PC-9 (cell line): ENCODE data around the gene IGF2R. TPM values are rescaled to one million over a fixed set of nuclear protein-coding genes. Genes with fewer than 3 reads are reported as not detected.

ENCODE experiments used
- BruUV-seq: library from RNA; stranded (reverse); fragments of 400-500 nt; replicated peaks from 2 replicates; lab custom pipeline; 2021; lab: Mats Ljungman, UMichigan
- CTCF ChIA-PET: fragments of 300-600 bp; sonication (Branson Sonifier 250); formaldehyde crosslinking; loops from one replicate; lab custom pipeline; 2022; ENCODE audit warnings: antibody characterized with exemption; lab: Charles Lee
- POLR2A ChIA-PET: fragments of 300-600 bp; sonication (Branson Sonifier 250); formaldehyde crosslinking; loops from one replicate; lab custom pipeline; 2022; ENCODE audit warnings: antibody characterized with exemption; ENCODE audit not compliant: unreplicated experiment; lab: Charles Lee
- DNase-seq, 2 experiments: peaks; one replicate each; pipeline versions ENCODE4 v3.0.0 to v3.0.0-alpha.2; 2015 to 2022; ENCODE audit warnings: mixed read lengths in 1 of 2
- H2AFZ ChIP-seq: fragments of 200-600 bp; sonication (generic); 2 replicates; pipeline ENCODE4 v1.8.1; 2017; ENCODE audit warnings: antibody characterized with exemption
- H3F3A ChIP-seq: fragments of 200-600 bp; sonication (generic); 2 replicates; pipeline ENCODE4 v1.8.1; 2017; ENCODE audit warnings: antibody characterized with exemption, mild to moderate bottlenecking, low read depth; ENCODE audit not compliant: insufficient read depth
- H3K27ac ChIP-seq: fragments of 200-600 bp; sonication (generic); 2 replicates; pipeline ENCODE4 v1.6.1; 2016; ENCODE audit warnings: mixed run types
- H3K27me3 ChIP-seq: fragments of 200-600 bp; sonication (generic); 2 replicates; pipeline ENCODE4 v1.6.1; 2016; ENCODE audit warnings: low read depth, mixed run types; ENCODE audit not compliant: insufficient read depth
- H3K36me3 ChIP-seq: fragments of 200-600 bp; sonication (generic); 2 replicates; pipeline ENCODE4 v1.6.1; 2016; ENCODE audit warnings: low read depth, mixed run types
- H3K4me1 ChIP-seq: fragments of 200-600 bp; sonication (generic); replicated peaks from 2 replicates; pipeline ENCODE4 v1.6.1; 2016; ENCODE audit warnings: mixed run types; ENCODE audit not compliant: insufficient read depth
- H3K4me2 ChIP-seq: fragments of 200-600 bp; sonication (generic); 2 replicates; pipeline ENCODE4 v1.6.1; 2017; ENCODE audit warnings: mixed run types
- H3K4me3 ChIP-seq: fragments of 200-600 bp; sonication (generic); 2 replicates; pipeline ENCODE4 v1.6.1; 2016; ENCODE audit warnings: mixed run types
- H3K79me2 ChIP-seq: fragments of 200-600 bp; sonication (generic); 2 replicates; pipeline ENCODE4 v1.6.1; 2017; ENCODE audit warnings: low read depth, mixed run types
- H3K9me2 ChIP-seq: fragments of 200-600 bp; sonication (generic); 2 replicates; pipeline ENCODE4 v1.8.1; 2017; ENCODE audit warnings: mild to moderate bottlenecking; ENCODE audit not compliant: insufficient read depth
- H3K9me3 ChIP-seq: fragments of 200-600 bp; sonication (generic); 2 replicates; pipeline ENCODE4 v1.8.1; 2016; ENCODE audit warnings: low read depth; ENCODE audit not compliant: insufficient read depth
- H4K20me1 ChIP-seq: fragments of 200-600 bp; sonication (generic); 2 replicates; pipeline ENCODE4 v1.8.1; 2017; ENCODE audit not compliant: insufficient read depth
- CTCF ChIP-seq: fragments of 200-600 bp; sonication (generic); conservative IDR thresholded peaks from 2 replicates; pipeline ENCODE4 v1.6.1; 2017; ENCODE audit warnings: mixed run types, antibody characterized with exemption, mild to moderate bottlenecking, moderate library complexity
- EZH2 ChIP-seq: fragments of 200-600 bp; sonication (generic); IDR thresholded peaks from 2 replicates; pipeline ENCODE4 v1.8.0; 2017; ENCODE audit warnings: antibody characterized with exemption, low read depth
- intact Hi-C: fragments of 100-400 bp; cut with micrococcal nuclease; formaldehyde crosslinking; loops from one replicate; pipeline ENCODE4 v1.10.0; 2022; ENCODE audit not compliant: unreplicated experiment
- total RNA-seq: library from RNA; stranded (reverse); gene quantifications from 2 replicates; pipeline ENCODE4 v1.2.3, GENCODE V29; 2021

The IGF2R gene
- total RNA-seq, 1 experiment from 2014 or later = 53.1 TPM

DNA sequence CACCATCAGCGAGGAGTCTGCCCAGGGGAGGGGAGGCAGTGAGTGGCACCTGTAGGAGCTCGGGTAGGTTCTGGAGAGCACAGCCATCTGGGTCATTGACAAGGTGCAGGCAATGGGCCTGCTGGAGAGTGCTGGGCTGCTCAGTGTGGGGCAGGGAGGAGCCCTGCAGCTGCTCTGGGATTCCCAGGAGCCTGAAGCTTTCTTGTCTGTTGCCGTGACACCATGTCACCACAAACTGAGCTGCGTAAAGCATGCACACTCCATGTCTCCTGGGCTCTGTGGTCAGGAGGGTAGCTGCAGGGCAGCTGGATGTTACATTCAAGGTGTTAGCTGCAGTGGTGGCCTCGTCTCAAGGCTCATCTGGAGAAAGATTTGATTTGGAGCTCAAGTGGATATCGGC is 148.3 kb downstream of the IGF2R start:
- intact Hi-C loops = no loop called here
- TF ChIP-seq EZH2 = no peak
- TF ChIP-seq CTCF = no peak
- Histone ChIP-seq H3K9me3 (no peaks in the 10 kb centered on the region), H3K27me3 (no peaks in the 10 kb centered on the region), H3K4me1 (no peaks in the 10 kb centered on the region), H2AFZ (no peak overlapping the region), H3K4me3 (no peak overlapping the region), H3K27ac (no peak overlapping the region), H3K79me2 (no peaks in the 10 kb centered on the region), H3K9me2 (no peaks in the 10 kb centered on the region), H3K4me2 (no peak overlapping the region), H3F3A (no peaks in the 10 kb centered on the region), H3K36me3 (no peaks in the 10 kb centered on the region), H4K20me1 (no peaks in the 10 kb centered on the region)
- BruUV-seq = no TSS peak
- CTCF ChIA-PET = no interaction called here
- no peak for DNase-seq
- POLR2A ChIA-PET = interaction anchor here (0.8 kb wide), 1 partner anchor 12 kb away, joined by 3 read pairs; no protein-coding TSS in a partner anchor

- H3K36me3 ChIP-seq = no peaks in the 10 kb centered on the region
- no peaks in the 10 kb centered on the region for H3K27me3 ChIP-seq
- POLR2A ChIA-PET = no interaction called here
These were observed 149.8 kb downstream of the IGF2R start for GRCh38 chr6:160118620-160119229.

DNA sequence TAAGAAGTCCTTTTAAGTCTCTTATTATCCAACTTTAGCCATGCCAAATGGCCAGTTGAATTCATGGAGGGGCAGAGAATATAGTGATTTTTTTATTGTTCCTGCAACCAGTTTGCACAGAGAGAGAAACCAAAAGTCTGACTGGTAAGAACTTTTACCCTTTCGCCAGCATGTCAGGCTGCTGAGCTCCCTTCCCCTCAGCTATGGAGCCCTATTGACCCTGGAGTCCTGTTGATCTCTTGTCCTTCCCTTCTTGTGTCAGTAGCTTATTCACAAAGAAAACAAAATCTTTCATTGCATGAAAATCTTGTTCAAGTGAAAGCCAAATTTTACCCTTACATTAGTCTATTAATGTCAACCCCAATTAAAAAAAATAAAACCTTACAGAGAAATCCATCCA is 151.2 kb downstream of the IGF2R start:
- no peaks in the 10 kb centered on the region for H3K27me3 ChIP-seq
- H3K9me2 ChIP-seq = no peaks in the 10 kb centered on the region
- DNase-seq = no peak
- ChIA-PET POLR2A (no interaction called here), CTCF (no interaction called here)
- no peaks in the 10 kb centered on the region for H4K20me1 ChIP-seq
- H3K36me3 ChIP-seq = no peaks in the 10 kb centered on the region
- H2AFZ ChIP-seq = no peak overlapping the region
- no peaks in the 10 kb centered on the region for H3K79me2 ChIP-seq
- H3K9me3 ChIP-seq = no peaks in the 10 kb centered on the region
- BruUV-seq = no TSS peak
- intact Hi-C loops = no loop called here
- TF ChIP-seq CTCF = no peak
- TF ChIP-seq EZH2 = no peak
- no peak overlapping the region for H3K27ac ChIP-seq
- no peaks in the 10 kb centered on the region for H3F3A ChIP-seq
- no peak overlapping the region for H3K4me2 ChIP-seq
- H3K4me1 ChIP-seq = no peaks in the 10 kb centered on the region
- no peak overlapping the region for H3K4me3 ChIP-seq

More at GRCh38 chr6:160118620-160119229, 149.8 kb downstream of the IGF2R start:
- H3K4me3 ChIP-seq = no peak overlapping the region
- BruUV-seq = no TSS peak
- H3K79me2 ChIP-seq = no peaks in the 10 kb centered on the region
- no peaks in the 10 kb centered on the region for H3K4me1 ChIP-seq
- TF ChIP-seq CTCF = no peak
- TF ChIP-seq EZH2 = no peak
- intact Hi-C loops = no loop called here
- CTCF ChIA-PET = no interaction called here
- H3K9me2 ChIP-seq = no peaks in the 10 kb centered on the region
- DNase-seq = no peak
- no peak overlapping the region for H3K4me2 ChIP-seq
- H2AFZ ChIP-seq = no peak overlapping the region
- no peaks in the 10 kb centered on the region for H4K20me1 ChIP-seq
- no peak overlapping the region for H3K27ac ChIP-seq
- H3K9me3 ChIP-seq = no peaks in the 10 kb centered on the region
- H3F3A ChIP-seq = no peaks in the 10 kb centered on the region
